ENCODE data around the gene SOX6.

SOX6 gene

GRCh38 chr11:15920856-15921629 is 435.3 kb downstream of the SOX6 start:
- no peak for DNase-seq

- no peak for DNase-seq
Measured at GRCh38 chr11:15918674-15919073, 437.7 kb downstream of the SOX6 start.

GRCh38 chr11:15918212-15918611 is 438.1 kb downstream of the SOX6 start:
- DNase-seq = no peak

All from stimulated activated CD4-positive, alpha-beta T cell treated with anti-CD3 and anti-CD28 coated beads, Interleukin-2, amount 100 ng/mL, for 48 hours (primary cell).